ENCODE results near the gene RGR.

GRCh38 chr10:84197643-84198042, 47.2 kb upstream of the RGR start:
- TF ChIP-seq, protein P1, sequence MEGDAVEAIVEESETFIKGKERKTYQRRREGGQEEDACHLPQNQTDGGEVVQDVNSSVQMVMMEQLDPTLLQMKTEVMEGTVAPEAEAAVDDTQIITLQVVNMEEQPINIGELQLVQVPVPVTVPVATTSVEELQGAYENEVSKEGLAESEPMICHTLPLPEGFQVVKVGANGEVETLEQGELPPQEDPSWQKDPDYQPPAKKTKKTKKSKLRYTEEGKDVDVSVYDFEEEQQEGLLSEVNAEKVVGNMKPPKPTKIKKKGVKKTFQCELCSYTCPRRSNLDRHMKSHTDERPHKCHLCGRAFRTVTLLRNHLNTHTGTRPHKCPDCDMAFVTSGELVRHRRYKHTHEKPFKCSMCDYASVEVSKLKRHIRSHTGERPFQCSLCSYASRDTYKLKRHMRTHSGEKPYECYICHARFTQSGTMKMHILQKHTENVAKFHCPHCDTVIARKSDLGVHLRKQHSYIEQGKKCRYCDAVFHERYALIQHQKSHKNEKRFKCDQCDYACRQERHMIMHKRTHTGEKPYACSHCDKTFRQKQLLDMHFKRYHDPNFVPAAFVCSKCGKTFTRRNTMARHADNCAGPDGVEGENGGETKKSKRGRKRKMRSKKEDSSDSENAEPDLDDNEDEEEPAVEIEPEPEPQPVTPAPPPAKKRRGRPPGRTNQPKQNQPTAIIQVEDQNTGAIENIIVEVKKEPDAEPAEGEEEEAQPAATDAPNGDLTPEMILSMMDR (IDR thresholded peaks at IDR 0.05), result no peak
- TF ChIP-seq POLR2AphosphoS5 (IDR thresholded peaks at IDR 0.05) (no peak), POLR2A (IDR thresholded peaks at IDR 0.05) (no peak)

All from prostate gland (tissue), 2 donors.